OCI-LY3 (cell line): Measurements from ENCODE around the gene SMAD3.

Source experiments
- EZH2phosphoT487 ChIP-seq: fragments of 200-600 bp; shearing (Covaris generic); IDR thresholded peaks from 2 replicates; pipeline ENCODE4 v1.6.1; 2018; ENCODE audit warnings: antibody characterized with exemption, mixed run types, low read depth
- TF ChIP-seq, protein P1 (sequence below): fragments of 200-600, 300-600 bp; sonication (generic); IDR thresholded peaks from 2 replicates; pipeline ENCODE4 v1.5.1; 2014; ENCODE audit warnings: antibody characterized with exemption, low read length, low read depth

DNA sequence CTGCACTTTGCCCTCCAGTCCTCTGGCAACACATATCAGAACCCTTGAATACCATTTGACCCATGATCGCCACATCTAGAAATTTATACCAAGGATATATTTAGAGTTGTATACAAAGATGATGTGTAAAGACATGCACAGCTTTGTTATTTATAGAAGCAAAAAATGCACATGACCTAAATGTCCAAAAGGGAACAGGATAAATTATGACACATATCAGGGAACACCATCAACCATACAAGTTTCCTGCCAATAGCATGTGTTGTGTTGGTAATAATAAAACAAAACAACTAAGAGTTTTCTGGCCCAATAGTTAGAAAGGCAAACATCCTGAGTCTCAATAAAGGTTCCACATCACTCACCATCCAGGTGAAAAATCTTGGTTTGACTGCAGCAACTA, 137.6 kb downstream of the SMAD3 start:
- TF ChIP-seq, protein P1, sequence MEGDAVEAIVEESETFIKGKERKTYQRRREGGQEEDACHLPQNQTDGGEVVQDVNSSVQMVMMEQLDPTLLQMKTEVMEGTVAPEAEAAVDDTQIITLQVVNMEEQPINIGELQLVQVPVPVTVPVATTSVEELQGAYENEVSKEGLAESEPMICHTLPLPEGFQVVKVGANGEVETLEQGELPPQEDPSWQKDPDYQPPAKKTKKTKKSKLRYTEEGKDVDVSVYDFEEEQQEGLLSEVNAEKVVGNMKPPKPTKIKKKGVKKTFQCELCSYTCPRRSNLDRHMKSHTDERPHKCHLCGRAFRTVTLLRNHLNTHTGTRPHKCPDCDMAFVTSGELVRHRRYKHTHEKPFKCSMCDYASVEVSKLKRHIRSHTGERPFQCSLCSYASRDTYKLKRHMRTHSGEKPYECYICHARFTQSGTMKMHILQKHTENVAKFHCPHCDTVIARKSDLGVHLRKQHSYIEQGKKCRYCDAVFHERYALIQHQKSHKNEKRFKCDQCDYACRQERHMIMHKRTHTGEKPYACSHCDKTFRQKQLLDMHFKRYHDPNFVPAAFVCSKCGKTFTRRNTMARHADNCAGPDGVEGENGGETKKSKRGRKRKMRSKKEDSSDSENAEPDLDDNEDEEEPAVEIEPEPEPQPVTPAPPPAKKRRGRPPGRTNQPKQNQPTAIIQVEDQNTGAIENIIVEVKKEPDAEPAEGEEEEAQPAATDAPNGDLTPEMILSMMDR: no peak
- no peak for TF ChIP-seq EZH2phosphoT487
